HAP-1 (cell line): ENCODE measurements around the gene MRTO4.
"Not testable (repeated sequence)": the region's sequence is repeated elsewhere in the genome, so short reads cannot be mapped to it uniquely, and the experiment has no call there.

Experiments
- DNase-seq, 2 experiments: peaks; one replicate each; pipeline ENCODE4 v3.0.0-alpha.2; 2016 to 2020; ENCODE audit warnings: low spot score in 2 of 2
- H3K27me3 ChIP-seq: fragments of 250-450 bp; sonication (Bioruptor Pico); 2 replicates; pipeline ENCODE4 v1.5.1; 2020; ENCODE audit warnings: low read depth, mild to moderate bottlenecking, moderate library complexity
- H3K36me3 ChIP-seq: fragments of 250-450 bp; sonication (Bioruptor Pico); replicated peaks from 2 replicates; pipeline ENCODE4 v1.5.1; 2020; ENCODE audit warnings: mild to moderate bottlenecking
- H3K4me1 ChIP-seq: fragments of 250-450 bp; sonication (Bioruptor Pico); 2 replicates; pipeline ENCODE4 v1.5.1; 2020; ENCODE audit warnings: mild to moderate bottlenecking
- H3K4me3 ChIP-seq: fragments of 250-450 bp; sonication (Bioruptor Pico); 2 replicates; pipeline ENCODE4 v1.5.1; 2020; ENCODE audit warnings: mild to moderate bottlenecking, moderate library complexity
- H3K9me3 ChIP-seq: fragments of 250-450 bp; sonication (Bioruptor Pico); 2 replicates; pipeline ENCODE4 v1.5.1; 2020; ENCODE audit warnings: mild to moderate bottlenecking, moderate library complexity
- in situ Hi-C: fragments of 300-500 bp; cut with MboI; formaldehyde crosslinking; loops from 3 replicates; pipeline ENCODE4 v1.14.3; 2020; ENCODE audit warnings: low sequenced_read_pairs, inconsistent platforms, mixed read lengths

Gene MRTO4

GRCh38 chr1:19270343-19270730 lies 18.7 kb downstream of the MRTO4 start:
- H3K36me3 ChIP-seq, H3K4me3 ChIP-seq, in situ Hi-C loops, H3K27me3 ChIP-seq, H3K9me3 ChIP-seq, H3K4me1 ChIP-seq, DNase-seq: not testable (repeated sequence)

- H3K27me3 ChIP-seq: no peaks in the 10 kb centered on the region
- no peak for DNase-seq
- H3K4me1 ChIP-seq: no peaks in the 10 kb centered on the region
- H3K4me3 ChIP-seq: no peak overlapping the region
- in situ Hi-C loops: no loop called here
- no peaks in the 10 kb centered on the region for H3K36me3 ChIP-seq
- H3K9me3 ChIP-seq: no peaks in the 10 kb centered on the region
These were observed 20.5 kb downstream of the MRTO4 start for GRCh38 chr1:19272064-19272463.

- in situ Hi-C loops: no loop called here
- no peak for DNase-seq
- Histone ChIP-seq H3K4me3 (no peak overlapping the region), H3K4me1 (no peaks in the 10 kb centered on the region), H3K9me3 (no peaks in the 10 kb centered on the region), H3K27me3 (no peaks in the 10 kb centered on the region), H3K36me3 (no peaks in the 10 kb centered on the region)
These were observed 21.7 kb downstream of the MRTO4 start for GRCh38 chr1:19273106-19273843.

- in situ Hi-C loops, H3K36me3 ChIP-seq, H3K4me1 ChIP-seq, H3K4me3 ChIP-seq, H3K9me3 ChIP-seq, DNase-seq, H3K27me3 ChIP-seq: not testable (repeated sequence)
These were observed 22.4 kb downstream of the MRTO4 start for GRCh38 chr1:19273844-19274531.

GRCh38 chr1:19274636-19275035 lies 23.0 kb downstream of the MRTO4 start:
- H3K4me3 ChIP-seq: no peak overlapping the region
- no peak for DNase-seq
- H3K4me1 ChIP-seq: no peaks in the 10 kb centered on the region
- H3K27me3 ChIP-seq: no peaks in the 10 kb centered on the region
- in situ Hi-C loops: no loop called here
- H3K36me3 ChIP-seq: no peaks in the 10 kb centered on the region
- no peaks in the 10 kb centered on the region for H3K9me3 ChIP-seq

GRCh38 chr1:19283891-19284290 lies 32.3 kb downstream of the MRTO4 start:
- Histone ChIP-seq H3K4me1 (no peaks in the 10 kb centered on the region), H3K4me3 (no peak overlapping the region)

GRCh38 chr1:19284881-19285280 lies 33.3 kb downstream of the MRTO4 start:
- in situ Hi-C loops: no loop called here
- no peaks in the 10 kb centered on the region for H3K9me3 ChIP-seq

More at GRCh38 chr1:19283891-19284290, 32.3 kb downstream of the MRTO4 start:
- H3K36me3 ChIP-seq: no peaks in the 10 kb centered on the region
- in situ Hi-C loops: no loop called here
- H3K9me3 ChIP-seq: no peaks in the 10 kb centered on the region
- DNase-seq: no peak
- no peaks in the 10 kb centered on the region for H3K27me3 ChIP-seq

GRCh38 chr1:19285366-19285765 lies 33.8 kb downstream of the MRTO4 start:
- DNase-seq, H3K27me3 ChIP-seq, in situ Hi-C loops, H3K4me3 ChIP-seq, H3K9me3 ChIP-seq, H3K4me1 ChIP-seq, H3K36me3 ChIP-seq: not testable (repeated sequence)

More at GRCh38 chr1:19284881-19285280, 33.3 kb downstream of the MRTO4 start:
- no peak for DNase-seq
- H3K4me3 ChIP-seq: no peak overlapping the region
- H3K27me3 ChIP-seq: no peaks in the 10 kb centered on the region
- H3K36me3 ChIP-seq: no peaks in the 10 kb centered on the region
- no peaks in the 10 kb centered on the region for H3K4me1 ChIP-seq

GRCh38 chr1:19285807-19286206 lies 34.2 kb downstream of the MRTO4 start:
- DNase-seq, in situ Hi-C loops, H3K4me1 ChIP-seq, H3K36me3 ChIP-seq, H3K9me3 ChIP-seq, H3K4me3 ChIP-seq, H3K27me3 ChIP-seq: not testable (repeated sequence)

GRCh38 chr1:19287436-19288185 lies 36.0 kb downstream of the MRTO4 start:
- Histone ChIP-seq H3K4me3 (no peak overlapping the region), H3K9me3 (no peaks in the 10 kb centered on the region), H3K27me3 (no peaks in the 10 kb centered on the region), H3K4me1 (no peaks in the 10 kb centered on the region), H3K36me3 (no peaks in the 10 kb centered on the region)
- DNase-seq: no peak
- in situ Hi-C loops: no loop called here

- H3K9me3 ChIP-seq, DNase-seq, in situ Hi-C loops, H3K36me3 ChIP-seq, H3K4me3 ChIP-seq, H3K27me3 ChIP-seq, H3K4me1 ChIP-seq: not testable (repeated sequence)
These were observed 37.0 kb downstream of the MRTO4 start, which contains the start of gene AKR7A3 for GRCh38 chr1:19288324-19289241. TSS of gene AKR7A3 (minus strand) at chr1:19288770. CDS start at chr1:19288709, 61 bp downstream.

GRCh38 chr1:19289244-19289643 lies 37.6 kb downstream of the MRTO4 start:
- no peak for DNase-seq
- H3K4me1 ChIP-seq: no peaks in the 10 kb centered on the region
- H3K4me3 ChIP-seq: no peak overlapping the region
- H3K27me3 ChIP-seq: no peaks in the 10 kb centered on the region
- no peaks in the 10 kb centered on the region for H3K36me3 ChIP-seq
- 0 out of 2 replicates have a peak, but pooled peaks cover under 1% of the 10 kb centered on the region for H3K9me3 ChIP-seq
- in situ Hi-C loops: no loop called here

- H3K27me3 ChIP-seq: no peaks in the 10 kb centered on the region
- H3K4me3 ChIP-seq: no peak overlapping the region
- H3K36me3 ChIP-seq: no peaks in the 10 kb centered on the region; the same call in 1 of the 2 replicates
- 0 out of 2 replicates have a peak, but pooled peaks cover 6% of the 10 kb centered on the region for H3K9me3 ChIP-seq
- in situ Hi-C loops: no loop called here
- DNase-seq: no peak
- no peaks in the 10 kb centered on the region for H3K4me1 ChIP-seq
These were observed 43.0 kb downstream of the MRTO4 start for GRCh38 chr1:19294638-19295037.
